ENCODE measurements around the gene PSMB11.

PSMB11 gene

GRCh38 chr14:23070262-23071129, 28.5 kb downstream of the PSMB11 start:
- H3K9me3 ChIP-seq (ENCODE audit: control insufficient read depth in 1 of 2, low read length in 2 of 2): no peaks in the 10 kb centered on the region
- H3K4me3 ChIP-seq (ENCODE audit: low read depth in 1 of 2, low read length in 2 of 2): peak overlapping the region; percentile 95
- peaks cover 39 to 55% of the 10 kb centered on the region in 2 donors for H3K36me3 ChIP-seq (ENCODE audit: control insufficient read depth in 1 of 2, insufficient read depth in 2 of 2, low read length in 2 of 2)
- peak overlapping the region; percentile 85 to 88 for H3K9ac ChIP-seq (ENCODE audit: low read depth in 1 of 2, low read length in 2 of 2)
- H3K27ac ChIP-seq (ENCODE audit: low read depth, low read length): no peak overlapping the region
- peaks cover 27 to 38% of the 10 kb centered on the region in 2 donors for H3K4me1 ChIP-seq (ENCODE audit: control insufficient read depth in 1 of 2, insufficient read depth in 2 of 2, low read length in 2 of 2)
- no peaks in the 10 kb centered on the region for H3K27me3 ChIP-seq (ENCODE audit: control insufficient read depth in 1 of 2, insufficient read depth in 2 of 2, low read length in 2 of 2)

- Histone ChIP-seq H3K4me1 (ENCODE audit: control insufficient read depth in 1 of 2, insufficient read depth in 2 of 2, low read length in 2 of 2) (peaks cover 27 to 44% of the 10 kb centered on the region in 2 donors), H3K9ac (ENCODE audit: low read depth in 1 of 2, low read length in 2 of 2) (peak overlapping the region; percentile 85 to 88), H3K4me3 (ENCODE audit: low read depth in 1 of 2, low read length in 2 of 2) (peak overlapping the region; percentile 95), H3K27ac (ENCODE audit: low read depth, low read length) (peak overlapping the region; percentile 59), H3K9me3 (ENCODE audit: control insufficient read depth in 1 of 2, low read length in 2 of 2) (no peaks in the 10 kb centered on the region), H3K36me3 (ENCODE audit: control insufficient read depth in 1 of 2, insufficient read depth in 2 of 2, low read length in 2 of 2) (peaks cover 37 to 55% of the 10 kb centered on the region in 2 donors), H3K27me3 (ENCODE audit: control insufficient read depth in 1 of 2, insufficient read depth in 2 of 2, low read length in 2 of 2) (no peaks in the 10 kb centered on the region)
These were observed 29.4 kb downstream of the PSMB11 start for GRCh38 chr14:23071244-23071920.

GRCh38 chr14:23071921-23072539, 30.0 kb downstream of the PSMB11 start:
- Histone ChIP-seq H3K4me1 (ENCODE audit: control insufficient read depth in 1 of 2, insufficient read depth in 2 of 2, low read length in 2 of 2) (peaks cover 27 to 44% of the 10 kb centered on the region in 2 donors), H3K36me3 (ENCODE audit: control insufficient read depth in 1 of 2, insufficient read depth in 2 of 2, low read length in 2 of 2) (peaks cover 36 to 56% of the 10 kb centered on the region in 2 donors), H3K4me3 (ENCODE audit: low read depth in 1 of 2, low read length in 2 of 2) (peak overlapping the region; percentile 95), H3K9ac (ENCODE audit: low read depth in 1 of 2, low read length in 2 of 2) (peak overlapping the region; percentile 85 to 88), H3K27ac (ENCODE audit: low read depth, low read length) (no peak overlapping the region), H3K27me3 (ENCODE audit: control insufficient read depth in 1 of 2, insufficient read depth in 2 of 2, low read length in 2 of 2) (no peaks in the 10 kb centered on the region), H3K9me3 (ENCODE audit: control insufficient read depth in 1 of 2, low read length in 2 of 2) (no peaks in the 10 kb centered on the region)

GRCh38 chr14:23074906-23075305, 32.9 kb downstream of the PSMB11 start:
- Histone ChIP-seq H3K4me1 (ENCODE audit: control insufficient read depth in 1 of 2, insufficient read depth in 2 of 2, low read length in 2 of 2) (peaks cover 27 to 31% of the 10 kb centered on the region in 2 donors), H3K9me3 (ENCODE audit: control insufficient read depth in 1 of 2, low read length in 2 of 2) (no peaks in the 10 kb centered on the region), H3K36me3 (ENCODE audit: control insufficient read depth in 1 of 2, insufficient read depth in 2 of 2, low read length in 2 of 2) (peaks cover 48 to 66% of the 10 kb centered on the region in 2 donors), H3K27ac (ENCODE audit: low read depth, low read length) (no peak overlapping the region), H3K4me3 (ENCODE audit: low read depth in 1 of 2, low read length in 2 of 2) (no peak overlapping the region), H3K27me3 (ENCODE audit: control insufficient read depth in 1 of 2, insufficient read depth in 2 of 2, low read length in 2 of 2) (no peaks in the 10 kb centered on the region), H3K9ac (ENCODE audit: low read depth in 1 of 2, low read length in 2 of 2) (no peak overlapping the region)

- Histone ChIP-seq H3K9me3 (ENCODE audit: control insufficient read depth in 1 of 2, low read length in 2 of 2) (no peaks in the 10 kb centered on the region), H3K36me3 (ENCODE audit: control insufficient read depth in 1 of 2, insufficient read depth in 2 of 2, low read length in 2 of 2) (peaks cover 58 to 83% of the 10 kb centered on the region in 2 donors), H3K9ac (ENCODE audit: low read depth in 1 of 2, low read length in 2 of 2) (no peak overlapping the region), H3K4me3 (ENCODE audit: low read depth in 1 of 2, low read length in 2 of 2) (no peak overlapping the region), H3K4me1 (ENCODE audit: control insufficient read depth in 1 of 2, insufficient read depth in 2 of 2, low read length in 2 of 2) (peaks cover 14 to 18% of the 10 kb centered on the region in 2 donors), H3K27me3 (ENCODE audit: control insufficient read depth in 1 of 2, insufficient read depth in 2 of 2, low read length in 2 of 2) (no peaks in the 10 kb centered on the region), H3K27ac (ENCODE audit: low read depth, low read length) (no peak overlapping the region)
These were observed 34.9 kb downstream of the PSMB11 start for GRCh38 chr14:23076785-23077408.

GRCh38 chr14:23077962-23078361, 36.0 kb downstream of the PSMB11 start:
- H3K9me3 ChIP-seq (ENCODE audit: control insufficient read depth in 1 of 2, low read length in 2 of 2): no peaks in the 10 kb centered on the region
- H3K27ac ChIP-seq (ENCODE audit: low read depth, low read length): no peak overlapping the region
- no peak overlapping the region for H3K4me3 ChIP-seq (ENCODE audit: low read depth in 1 of 2, low read length in 2 of 2)
- H3K27me3 ChIP-seq (ENCODE audit: control insufficient read depth in 1 of 2, insufficient read depth in 2 of 2, low read length in 2 of 2): no peaks in the 10 kb centered on the region
- H3K4me1 ChIP-seq (ENCODE audit: control insufficient read depth in 1 of 2, insufficient read depth in 2 of 2, low read length in 2 of 2): peaks cover 3 to 7% of the 10 kb centered on the region in 2 donors
- peaks cover 55 to 86% of the 10 kb centered on the region in 2 donors for H3K36me3 ChIP-seq (ENCODE audit: control insufficient read depth in 1 of 2, insufficient read depth in 2 of 2, low read length in 2 of 2)
- no peak overlapping the region for H3K9ac ChIP-seq (ENCODE audit: low read depth in 1 of 2, low read length in 2 of 2)

GRCh38 chr14:23078692-23079116, 36.7 kb downstream of the PSMB11 start:
- Histone ChIP-seq H3K27ac (ENCODE audit: low read depth, low read length) (no peak overlapping the region), H3K27me3 (ENCODE audit: control insufficient read depth in 1 of 2, insufficient read depth in 2 of 2, low read length in 2 of 2) (no peaks in the 10 kb centered on the region), H3K4me1 (ENCODE audit: control insufficient read depth in 1 of 2, insufficient read depth in 2 of 2, low read length in 2 of 2) (peaks cover 0 to 6% of the 10 kb centered on the region in 2 donors), H3K9ac (ENCODE audit: low read depth in 1 of 2, low read length in 2 of 2) (no peak overlapping the region), H3K4me3 (ENCODE audit: low read depth in 1 of 2, low read length in 2 of 2) (no peak overlapping the region), H3K9me3 (ENCODE audit: control insufficient read depth in 1 of 2, low read length in 2 of 2) (no peaks in the 10 kb centered on the region), H3K36me3 (ENCODE audit: control insufficient read depth in 1 of 2, insufficient read depth in 2 of 2, low read length in 2 of 2) (peaks cover 59 to 90% of the 10 kb centered on the region in 2 donors)

- H3K36me3 ChIP-seq (ENCODE audit: control insufficient read depth in 1 of 2, insufficient read depth in 2 of 2, low read length in 2 of 2): peaks cover 56 to 88% of the 10 kb centered on the region in 2 donors
- H3K4me3 ChIP-seq (ENCODE audit: low read depth in 1 of 2, low read length in 2 of 2): no peak overlapping the region
- no peak overlapping the region for H3K9ac ChIP-seq (ENCODE audit: low read depth in 1 of 2, low read length in 2 of 2)
- H3K4me1 ChIP-seq (ENCODE audit: control insufficient read depth in 1 of 2, insufficient read depth in 2 of 2, low read length in 2 of 2): peaks cover 0 to 6% of the 10 kb centered on the region in 2 donors
- no peak overlapping the region for H3K27ac ChIP-seq (ENCODE audit: low read depth, low read length)
- H3K9me3 ChIP-seq (ENCODE audit: control insufficient read depth in 1 of 2, low read length in 2 of 2): no peaks in the 10 kb centered on the region
- H3K27me3 ChIP-seq (ENCODE audit: control insufficient read depth in 1 of 2, insufficient read depth in 2 of 2, low read length in 2 of 2): no peaks in the 10 kb centered on the region
These were observed 37.7 kb downstream of the PSMB11 start for GRCh38 chr14:23079716-23080115.

- Histone ChIP-seq H3K4me3 (ENCODE audit: low read depth in 1 of 2, low read length in 2 of 2) (no peak overlapping the region), H3K4me1 (ENCODE audit: control insufficient read depth in 1 of 2, insufficient read depth in 2 of 2, low read length in 2 of 2) (peaks cover 0 to 7% of the 10 kb centered on the region in 2 donors), H3K36me3 (ENCODE audit: control insufficient read depth in 1 of 2, insufficient read depth in 2 of 2, low read length in 2 of 2) (peaks cover 53 to 88% of the 10 kb centered on the region in 2 donors), H3K27ac (ENCODE audit: low read depth, low read length) (no peak overlapping the region), H3K9ac (ENCODE audit: low read depth in 1 of 2, low read length in 2 of 2) (no peak overlapping the region), H3K27me3 (ENCODE audit: control insufficient read depth in 1 of 2, insufficient read depth in 2 of 2, low read length in 2 of 2) (no peaks in the 10 kb centered on the region), H3K9me3 (ENCODE audit: control insufficient read depth in 1 of 2, low read length in 2 of 2) (no peaks in the 10 kb centered on the region)
These were observed 38.5 kb downstream of the PSMB11 start for GRCh38 chr14:23080474-23080873.
